GM12878 (cell line): Measurements from ENCODE around the gene GALNTL6. TPM values are rescaled to one million over a fixed set of nuclear protein-coding genes. Genes with fewer than 3 reads are reported as not detected.

Experiments
- ATAC-seq: fragments of 200-7000 bp; cut with Tn5 transposase; 3 replicates; pipeline ENCODE4 v1.9.1; 2020; ENCODE audit warnings: mild to moderate bottlenecking, moderate library complexity
- BruUV-seq: library from RNA; stranded (reverse); fragments of 400-500 nt; replicated peaks from 2 replicates; lab custom pipeline; 2021; lab: Mats Ljungman, UMichigan
- CTCF ChIA-PET: fragments of 300-600 bp; sonication (Branson Sonifier 250); formaldehyde crosslinking; extraction: SDS; loops from one replicate; lab custom pipeline; 2021; ENCODE audit warnings: inconsistent platforms; lab: Yijun Ruan, JAX
- POLR2A ChIA-PET: fragments of 350-600 bp; formaldehyde crosslinking; extraction: SDS; loops from one replicate; lab custom pipeline; 2021; ENCODE audit warnings: inconsistent platforms; lab: Charles Lee
- RAD21 ChIA-PET: fragments of 300-600 bp; sonication (Branson Sonifier 250); formaldehyde crosslinking; loops from one replicate; lab custom pipeline; 2023; ENCODE audit warnings: antibody characterized with exemption; ENCODE audit not compliant: unreplicated experiment; lab: Charles Lee
- SMC1A ChIA-PET: fragments of 300-600 bp; sonication (Branson Sonifier 250); formaldehyde crosslinking; loops from one replicate; lab custom pipeline; 2023; ENCODE audit not compliant: unreplicated experiment, uncharacterized antibody; lab: Charles Lee
- DNase-seq: peaks from one replicate; pipeline ENCODE4 v3.0.0-alpha.2; 2011; ENCODE audit warnings: low read depth, low spot score
- FAIRE-seq: peaks from 3 replicates; lab custom pipeline; 2011; peaks lifted over from hg19 to GRCh38; lab: Jason Lieb, UNC
- H2AFZ ChIP-seq: 2 replicates; pipeline ENCODE4 v1.6.0; 2011; ENCODE audit warnings: low read depth, low read length, control low read depth; ENCODE audit not compliant: control insufficient read depth
- H3K27ac ChIP-seq: 2 replicates; pipeline ENCODE4 v1.5.1; 2011; ENCODE audit warnings: control low read depth; ENCODE audit not compliant: control insufficient read depth, insufficient read depth
- H3K27me3 ChIP-seq, 2 experiments: replicated peaks in 1 of 2; 2 replicates each; pipeline versions ENCODE4 v1.6.0 to v1.6.1; 2011; ENCODE audit warnings: low read length in 1 of 2; ENCODE audit not compliant: control insufficient read depth in 2 of 2, insufficient read depth in 2 of 2
- H3K36me3 ChIP-seq, 2 experiments: 2 replicates each; pipeline ENCODE4 v1.5.1; 2011; ENCODE audit warnings: low read length in 1 of 2; ENCODE audit not compliant: control insufficient read depth in 2 of 2, insufficient read depth in 2 of 2
- H3K4me1 ChIP-seq: 2 replicates; pipeline ENCODE4 v1.6.1; 2011; ENCODE audit warnings: mild to moderate bottlenecking, low read length, moderate library complexity, mixed read lengths; ENCODE audit not compliant: control insufficient read depth, insufficient read depth
- H3K4me2 ChIP-seq: 2 replicates; pipeline ENCODE4 v1.6.0; 2011; ENCODE audit warnings: control low read depth; ENCODE audit not compliant: control insufficient read depth, insufficient read depth
- H3K4me3 ChIP-seq: fragments of 200-600 bp; sonication (generic); 2 replicates; pipeline ENCODE4 v1.5.1; 2016
- H3K79me2 ChIP-seq: 2 replicates; pipeline ENCODE4 v1.6.0; 2011; ENCODE audit warnings: low read length; ENCODE audit not compliant: control insufficient read depth, insufficient read depth
- H3K9ac ChIP-seq: 2 replicates; pipeline ENCODE4 v1.8.0; 2011; ENCODE audit warnings: low read length, control low read depth, mixed read lengths; ENCODE audit not compliant: control insufficient read depth, insufficient read depth
- H3K9me3 ChIP-seq: replicated peaks from 3 replicates; pipeline ENCODE4 v1.5.1; 2011; ENCODE audit warnings: mild to moderate bottlenecking, low read length; ENCODE audit not compliant: control insufficient read depth, insufficient read depth
- H4K20me1 ChIP-seq: 2 replicates; pipeline ENCODE4 v1.6.0; 2011; ENCODE audit not compliant: control insufficient read depth, insufficient read depth
- ASH2L ChIP-seq: fragments of 300-600, 200-600 bp; sonication (generic); IDR thresholded peaks from 2 replicates; pipeline ENCODE4 v1.6.1; 2017; ENCODE audit warnings: low read depth, mild to moderate bottlenecking, borderline replicate concordance
- CHD1 ChIP-seq: IDR thresholded peaks from 2 replicates; pipeline ENCODE4 v1.6.1; 2012; ENCODE audit warnings: low read depth, low read length, improper control_type of control experiment
- CHD2 ChIP-seq: IDR thresholded peaks from 2 replicates; pipeline ENCODE4 v1.6.1; 2011; ENCODE audit warnings: low read depth, low read length, improper control_type of control experiment, borderline replicate concordance
- EP300 ChIP-seq, 2 experiments: fragments of 150-350 bp in 1 of 2; IDR thresholded peaks; 2 replicates each; pipeline ENCODE4 v1.6.1; 2011 to 2012; ENCODE audit warnings: low read depth in 2 of 2, low read length in 2 of 2, borderline replicate concordance in 1 of 2, improper control_type of control experiment in 1 of 2, inconsistent platforms in 1 of 2; ENCODE audit not compliant: control insufficient read depth in 1 of 2
- ESRRA ChIP-seq: IDR thresholded peaks from 2 replicates; pipeline ENCODE4 v1.6.1; 2012; ENCODE audit warnings: mild to moderate bottlenecking, low read length, improper control_type of control experiment
- FOXK2 ChIP-seq: fragments of 450-650 bp; IDR thresholded peaks from 2 replicates; pipeline ENCODE4 v1.6.1; 2017; ENCODE audit warnings: mild to moderate bottlenecking, moderate library complexity
- HSF1 ChIP-seq: fragments of 150-350 bp; IDR thresholded peaks from 2 replicates; pipeline ENCODE4 v1.6.1; 2014; ENCODE audit warnings: mild to moderate bottlenecking, low read depth, low read length
- NBN ChIP-seq: fragments of 450-650 bp; IDR thresholded peaks from 2 replicates; pipeline ENCODE4 v1.6.1; 2016
- NFYB ChIP-seq: IDR thresholded peaks from 2 replicates; pipeline ENCODE4 v1.6.1; 2011; ENCODE audit warnings: low read depth, mild to moderate bottlenecking, low read length, improper control_type of control experiment, moderate library complexity; ENCODE audit not compliant: insufficient read depth
- NR2C2 ChIP-seq: IDR thresholded peaks from 2 replicates; pipeline ENCODE4 v1.6.1; 2011; ENCODE audit warnings: borderline replicate concordance, low read depth; ENCODE audit not compliant: control insufficient read depth, insufficient read length
- RB1 ChIP-seq: fragments of 450-650 bp; formaldehyde crosslinking; IDR thresholded peaks from 2 replicates; pipeline ENCODE4 v1.6.1; 2017; ENCODE audit warnings: mild to moderate bottlenecking, borderline replicate concordance
- RBBP5 ChIP-seq: fragments of 200-600 bp; sonication (generic); conservative IDR thresholded peaks from 2 replicates; pipeline ENCODE4 v1.6.1; 2016
- RELB ChIP-seq: fragments of 450-650 bp; IDR thresholded peaks from 2 replicates; pipeline ENCODE4 v1.6.1; 2017; ENCODE audit warnings: low read depth, mild to moderate bottlenecking, moderate library complexity
- SMAD5 ChIP-seq: IDR thresholded peaks from 2 replicates; pipeline ENCODE4 v1.6.1; 2016; ENCODE audit warnings: antibody characterized with exemption, low read depth
- ZNF274 ChIP-seq: IDR thresholded peaks from one replicate; pipeline ENCODE4 v1.8.0; 2011; ENCODE audit not compliant: insufficient read length, insufficient read depth
- WGBS: methylation state at CpG from one replicate; pipeline ENCODE4 v1.1.6; 2016; ENCODE audit warnings: low lambda C conversion rate; ENCODE audit not compliant: insufficient replicate concordance, insufficient coverage; ENCODE audit errors: missing lambda C conversion rate; 5-methylcytosine and 5-hydroxymethylcytosine counted together
- in situ Hi-C: fragments of 300-500 bp; cut with MboI; formaldehyde crosslinking; loops from 9 replicates; pipeline ENCODE4 v1.14.3; 2018; ENCODE audit warnings: mixed read lengths
- intact Hi-C: fragments of 100-400 bp; cut with micrococcal nuclease; formaldehyde crosslinking; loops from one replicate; pipeline ENCODE4 v1.14.2; 2022; ENCODE audit not compliant: unreplicated experiment
- polyA plus RNA-seq, 11 experiments: library from polyadenylated mRNA; depleted of rRNA in 4 of 11; unstranded in 6 of 11; stranded (reverse) in 5 of 11; fragments of >200 nt; fragmentation: Nextera tagmentation in 4 of 11; fragmentation: Illumina TruSeq in 1 of 11; extraction: Ambion mirVana in 4 of 11; extraction: Trizol in 1 of 11; gene quantifications; 1 replicate in 1 of 11; 2 replicates in 10 of 11; pipeline versions ENCODE4 v1.2.1 to v1.2.3, GENCODE V29; 2011 to 2016; ENCODE audit warnings: inconsistent platforms in 2 of 11, missing spikeins in 2 of 11, low read depth in 1 of 11
- total RNA-seq, 4 experiments: library from RNA; depleted of rRNA in 3 of 4; stranded (reverse); fragments of >200 nt in 3 of 4; fragmentation: Illumina TruSeq in 1 of 4; extraction: Trizol in 1 of 4; gene quantifications; 2 replicates each; pipeline versions ENCODE4 v1.2.1 to v1.2.3, GENCODE V29; 2013 to 2021

The GALNTL6 gene
- total and polyA plus RNA-seq, 10 of the 15 experiments (the other 5 are each of a cell fraction or from before 2014, with no cell fraction given) = 0.01 to 0.29 TPM; not detected in 8

GRCh38 chr4:172584816-172585215 is 771.6 kb downstream of the GALNTL6 start:
- ATAC-seq = no peak
- H3K27ac ChIP-seq = no peak overlapping the region
- no peaks in the 10 kb centered on the region for H4K20me1 ChIP-seq
- no peak overlapping the region for H3K4me2 ChIP-seq
- ChIA-PET POLR2A (no interaction called here), RAD21 (no interaction called here), CTCF (no interaction called here), SMC1A (no interaction called here)
- H2AFZ ChIP-seq = no peak overlapping the region
- no TSS peak for BruUV-seq
- FAIRE-seq = no peak
- 0% methylated on average over 2 of the region's 2 CpGs for WGBS
- TF ChIP-seq RBBP5 (no peak), CHD2 (no peak), SMAD5 (no peak), EP300 (IDR thresholded peaks at IDR 0.05; ENCODE audit: borderline replicate concordance in 1 of 2, control insufficient read depth in 1 of 2, low read depth in 2 of 2, low read length in 2 of 2) (no peak), NBN (no peak), FOXK2 (no peak), ZNF274 (no peak), NR2C2 (no peak), ESRRA (no peak), NFYB (no peak), CHD1 (no peak), HSF1 (no peak), RELB (no peak), RB1 (no peak), ASH2L (no peak)
- no peaks in the 10 kb centered on the region for H3K27me3 ChIP-seq
- in situ Hi-C loops = no loop called here
- H3K4me1 ChIP-seq = no peaks in the 10 kb centered on the region
- H3K36me3 ChIP-seq = no peaks in the 10 kb centered on the region
- no peak overlapping the region for H3K9ac ChIP-seq
- H3K9me3 ChIP-seq = no peaks in the 10 kb centered on the region
- no peaks in the 10 kb centered on the region for H3K79me2 ChIP-seq
- intact Hi-C loops = no loop called here
- no peak overlapping the region for H3K4me3 ChIP-seq
- no peak for DNase-seq
